ENCODE data around the gene CD27.
"Not testable (repeated sequence)": the region's sequence is repeated elsewhere in the genome, so short reads cannot be mapped to it uniquely, and the experiment has no call there.

Gene CD27

DNA sequence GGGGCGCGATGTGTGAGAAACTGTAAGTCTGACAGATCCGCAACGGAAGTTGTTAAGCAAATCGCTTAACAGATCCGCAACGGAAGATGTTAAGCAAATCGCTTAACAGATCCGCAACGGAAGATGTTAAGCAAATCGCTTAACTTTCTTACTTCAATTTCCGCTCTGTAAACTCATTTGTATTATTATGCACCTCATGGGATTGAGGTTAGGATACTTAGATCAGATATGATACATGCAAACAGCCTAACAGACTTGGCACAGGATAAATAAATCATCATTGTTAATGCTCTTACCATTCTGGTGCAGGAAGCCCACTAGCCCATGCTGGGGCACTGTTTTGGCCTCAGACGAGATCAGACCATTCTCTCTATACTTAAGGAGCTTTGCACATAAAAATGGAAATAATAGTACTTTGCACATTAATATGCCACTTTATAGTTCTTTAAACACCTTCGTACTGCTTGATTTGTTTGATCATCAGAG is 49.5 kb downstream of the CD27 start:
- no peaks in the 10 kb centered on the region for H3K9me2 ChIP-seq (replicated peaks; ENCODE audit: insufficient read depth, low read length)
- peaks cover 16% of the 10 kb centered on the region for H3K36me3 ChIP-seq (ENCODE audit: low read length)
- H3K9ac ChIP-seq (ENCODE audit: low read length): peak overlapping the region; percentile 91
- no peak overlapping the region for H2AFZ ChIP-seq (ENCODE audit: low read depth, low read length, severe bottlenecking)
- TF ChIP-seq, protein P1, sequence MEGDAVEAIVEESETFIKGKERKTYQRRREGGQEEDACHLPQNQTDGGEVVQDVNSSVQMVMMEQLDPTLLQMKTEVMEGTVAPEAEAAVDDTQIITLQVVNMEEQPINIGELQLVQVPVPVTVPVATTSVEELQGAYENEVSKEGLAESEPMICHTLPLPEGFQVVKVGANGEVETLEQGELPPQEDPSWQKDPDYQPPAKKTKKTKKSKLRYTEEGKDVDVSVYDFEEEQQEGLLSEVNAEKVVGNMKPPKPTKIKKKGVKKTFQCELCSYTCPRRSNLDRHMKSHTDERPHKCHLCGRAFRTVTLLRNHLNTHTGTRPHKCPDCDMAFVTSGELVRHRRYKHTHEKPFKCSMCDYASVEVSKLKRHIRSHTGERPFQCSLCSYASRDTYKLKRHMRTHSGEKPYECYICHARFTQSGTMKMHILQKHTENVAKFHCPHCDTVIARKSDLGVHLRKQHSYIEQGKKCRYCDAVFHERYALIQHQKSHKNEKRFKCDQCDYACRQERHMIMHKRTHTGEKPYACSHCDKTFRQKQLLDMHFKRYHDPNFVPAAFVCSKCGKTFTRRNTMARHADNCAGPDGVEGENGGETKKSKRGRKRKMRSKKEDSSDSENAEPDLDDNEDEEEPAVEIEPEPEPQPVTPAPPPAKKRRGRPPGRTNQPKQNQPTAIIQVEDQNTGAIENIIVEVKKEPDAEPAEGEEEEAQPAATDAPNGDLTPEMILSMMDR (IDR thresholded peaks at IDR 0.05; ENCODE audit: insufficient read depth, low read length, poor library complexity, severe bottlenecking): no peak
- TF ChIP-seq EZH2phosphoT487 (conservative IDR thresholded peaks at IDR 0.05; ENCODE audit: low read length): no peak
- H3K4me3 ChIP-seq (ENCODE audit: insufficient read depth, low read length, poor library complexity, severe bottlenecking): peak overlapping the region; percentile 80
- peaks cover 16% of the 10 kb centered on the region for H3F3A ChIP-seq (ENCODE audit: insufficient read depth)
- H3K4me2 ChIP-seq (ENCODE audit: low read depth, low read length, poor library complexity, severe bottlenecking): peak overlapping the region; percentile 92
- no peaks in the 10 kb centered on the region for H4K20me1 ChIP-seq (ENCODE audit: low read depth, low read length)
- H3K27me3 ChIP-seq (ENCODE audit: low read length): no peaks in the 10 kb centered on the region
- H3K9me3 ChIP-seq (ENCODE audit: insufficient read depth, low read length): no peaks in the 10 kb centered on the region
- H3K79me2 ChIP-seq (ENCODE audit: insufficient read depth, low read length): peaks cover 59% of the 10 kb centered on the region
- H3K27ac ChIP-seq (ENCODE audit: low read depth, low read length): peak overlapping the region; percentile 93

DNA sequence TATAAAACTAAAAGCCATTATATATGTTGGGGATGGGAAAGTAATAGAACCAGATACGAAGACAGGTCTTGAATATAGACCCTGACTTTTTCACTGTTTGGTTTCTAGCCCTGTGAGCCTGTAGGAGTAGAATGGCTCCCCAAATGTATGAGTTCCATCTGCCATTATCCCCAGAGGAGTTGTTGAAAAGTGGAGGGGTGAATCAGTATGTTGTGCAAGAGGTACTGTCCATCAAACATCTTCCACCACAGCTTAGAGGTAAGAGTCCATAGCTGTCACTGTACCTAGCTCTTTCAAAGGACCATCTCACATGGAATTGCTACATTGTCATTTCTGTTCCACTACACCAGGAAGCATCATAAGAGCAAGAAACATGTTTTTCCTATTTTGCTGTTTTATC is 50.2 kb downstream of the CD27 start:
- Histone ChIP-seq H3K79me2 (ENCODE audit: insufficient read depth, low read length) (peaks cover 65% of the 10 kb centered on the region), H2AFZ (ENCODE audit: low read depth, low read length, severe bottlenecking) (no peak overlapping the region), H3K4me3 (ENCODE audit: insufficient read depth, low read length, poor library complexity, severe bottlenecking) (peak overlapping the region; percentile 80), H3K4me2 (ENCODE audit: low read depth, low read length, poor library complexity, severe bottlenecking) (peak overlapping the region; percentile 92), H3K9me2 (replicated peaks; ENCODE audit: insufficient read depth, low read length) (no peaks in the 10 kb centered on the region), H3K27ac (ENCODE audit: low read depth, low read length) (peak overlapping the region; percentile 93), H3F3A (ENCODE audit: insufficient read depth) (peaks cover 16% of the 10 kb centered on the region), H3K9me3 (ENCODE audit: insufficient read depth, low read length) (no peaks in the 10 kb centered on the region), H3K27me3 (ENCODE audit: low read length) (no peaks in the 10 kb centered on the region), H3K36me3 (ENCODE audit: low read length) (peaks cover 16% of the 10 kb centered on the region), H4K20me1 (ENCODE audit: low read depth, low read length) (no peaks in the 10 kb centered on the region), H3K9ac (ENCODE audit: low read length) (peak overlapping the region; percentile 91)
- no peak for TF ChIP-seq EZH2phosphoT487 (conservative IDR thresholded peaks at IDR 0.05; ENCODE audit: low read length)
- TF ChIP-seq, protein P1 (IDR thresholded peaks at IDR 0.05; ENCODE audit: insufficient read depth, low read length, poor library complexity, severe bottlenecking): no peak

DNA sequence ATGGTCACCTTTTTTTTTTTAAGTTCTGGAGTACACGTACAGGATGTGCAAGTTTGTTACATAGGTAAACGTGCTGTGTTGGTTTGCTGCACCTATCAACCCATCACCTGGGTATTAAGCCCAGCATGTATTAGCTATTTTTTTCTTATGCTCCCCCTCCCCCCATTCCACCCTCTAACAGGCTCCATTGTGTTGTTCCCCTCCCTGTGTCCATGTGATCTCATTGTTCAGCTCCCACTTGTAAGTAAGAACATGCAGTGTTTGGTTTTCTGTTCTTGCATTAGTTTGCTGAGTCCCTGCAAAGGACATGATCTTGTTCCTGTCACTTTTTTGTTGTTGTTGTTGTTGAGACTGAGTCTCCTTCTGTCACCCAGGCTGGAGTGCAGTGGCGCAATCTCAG is 52.5 kb downstream of the CD27 start:
- not testable (repeated sequence) for H3K27ac ChIP-seq (ENCODE audit: low read depth, low read length); H3K9ac ChIP-seq (ENCODE audit: low read length); H4K20me1 ChIP-seq (ENCODE audit: low read depth, low read length); H3F3A ChIP-seq (ENCODE audit: insufficient read depth); H2AFZ ChIP-seq (ENCODE audit: low read depth, low read length, severe bottlenecking); H3K4me3 ChIP-seq (ENCODE audit: insufficient read depth, low read length, poor library complexity, severe bottlenecking); H3K27me3 ChIP-seq (ENCODE audit: low read length); H3K9me3 ChIP-seq (ENCODE audit: insufficient read depth, low read length); H3K9me2 ChIP-seq (replicated peaks; ENCODE audit: insufficient read depth, low read length)
- Histone ChIP-seq H3K79me2 (ENCODE audit: insufficient read depth, low read length) (peaks cover 80% of the 10 kb centered on the region), H3K36me3 (ENCODE audit: low read length) (peaks cover 14% of the 10 kb centered on the region; the same call in 1 of the 2 replicates), H3K4me2 (ENCODE audit: low read depth, low read length, poor library complexity, severe bottlenecking) (peak overlapping the region; percentile 23)

DNA sequence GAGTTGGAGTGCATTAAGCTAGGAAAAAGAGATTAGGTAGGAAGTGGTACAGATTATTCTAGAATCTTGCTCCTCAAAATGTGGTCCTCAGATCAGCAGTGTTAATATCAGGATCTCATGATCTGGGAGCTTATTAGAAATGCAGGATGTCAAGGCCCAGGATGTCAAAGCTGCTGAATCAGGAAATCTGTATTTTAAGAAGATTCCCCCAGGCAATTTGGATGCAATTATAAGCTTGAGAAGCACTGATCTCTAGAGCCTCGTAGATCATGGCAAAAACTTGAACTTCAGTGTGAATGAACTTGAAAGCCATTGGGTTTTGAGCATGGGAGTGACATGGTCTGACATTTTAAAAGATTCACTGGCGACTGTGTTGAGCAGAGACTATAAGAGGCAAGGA is 55.7 kb downstream of the CD27 start:
- H3K9ac ChIP-seq (ENCODE audit: low read length): no peak overlapping the region
- H3F3A ChIP-seq (ENCODE audit: insufficient read depth): no peaks in the 10 kb centered on the region
- TF ChIP-seq, protein P1 (IDR thresholded peaks at IDR 0.05; ENCODE audit: insufficient read depth, low read length, poor library complexity, severe bottlenecking): no peak
- no peak for TF ChIP-seq EZH2phosphoT487 (conservative IDR thresholded peaks at IDR 0.05; ENCODE audit: low read length)
- peaks cover 18% of the 10 kb centered on the region; the same call in 1 of the 2 replicates for H3K36me3 ChIP-seq (ENCODE audit: low read length)
- H3K27me3 ChIP-seq (ENCODE audit: low read length): no peaks in the 10 kb centered on the region
- no peak overlapping the region for H3K4me2 ChIP-seq (ENCODE audit: low read depth, low read length, poor library complexity, severe bottlenecking)
- peaks cover 93% of the 10 kb centered on the region for H3K79me2 ChIP-seq (ENCODE audit: insufficient read depth, low read length)
- no peak overlapping the region for H3K27ac ChIP-seq (ENCODE audit: low read depth, low read length)
- no peak overlapping the region for H2AFZ ChIP-seq (ENCODE audit: low read depth, low read length, severe bottlenecking)
- H3K4me3 ChIP-seq (ENCODE audit: insufficient read depth, low read length, poor library complexity, severe bottlenecking): no peak overlapping the region
- H4K20me1 ChIP-seq (ENCODE audit: low read depth, low read length): no peaks in the 10 kb centered on the region
- no peaks in the 10 kb centered on the region for H3K9me2 ChIP-seq (replicated peaks; ENCODE audit: insufficient read depth, low read length)
- no peaks in the 10 kb centered on the region for H3K9me3 ChIP-seq (ENCODE audit: insufficient read depth, low read length)

All from SU-DHL-6 (cell line).